Kidney (tissue), 14 donors: ENCODE results near the gene ZWILCH. TPM values are rescaled to one million over a fixed set of nuclear protein-coding genes. Genes with fewer than 3 reads are reported as not detected.

Experiments used
- DNase-seq, 5 donors: peaks; one replicate each; pipeline ENCODE4 v3.0.0-alpha.2; 2013 to 2020
- FAIRE-seq: peaks from 2 replicates; lab custom pipeline; 2012; peaks lifted over from hg19 to GRCh38; lab: Jason Lieb, UNC
- H3K27ac ChIP-seq, 2 donors: one replicate each; pipeline ENCODE4 v1.7.0; 2013; ENCODE audit warnings: low read depth in 2 of 2, low read length in 2 of 2, inconsistent platforms in 1 of 2
- H3K27me3 ChIP-seq: one replicate; pipeline ENCODE4 v1.7.1; 2013; ENCODE audit warnings: low read length, inconsistent platforms; ENCODE audit not compliant: control insufficient read depth, insufficient read depth
- H3K36me3 ChIP-seq, 3 donors: one replicate each; pipeline versions ENCODE4 v1.7.0 to v1.7.1; 2013; ENCODE audit warnings: low read length in 3 of 3, control low read depth in 1 of 3, inconsistent platforms in 1 of 3; ENCODE audit not compliant: insufficient read depth in 3 of 3, control insufficient read depth in 2 of 3
- H3K4me1 ChIP-seq, 3 donors: one replicate each; pipeline versions ENCODE4 v1.7.0 to v1.7.1; 2013; ENCODE audit warnings: low read length in 3 of 3, inconsistent platforms in 1 of 3, low read depth in 1 of 3; ENCODE audit not compliant: control insufficient read depth in 2 of 3, insufficient read depth in 2 of 3
- H3K4me3 ChIP-seq, 3 donors: one replicate each; pipeline versions ENCODE4 v1.7.0 to v1.8.1; 2013; ENCODE audit warnings: low read length in 3 of 3, control low read depth in 1 of 3, inconsistent platforms in 1 of 3
- H3K9ac ChIP-seq, 3 donors: one replicate each; pipeline versions ENCODE4 v1.7.0 to v1.7.1; 2013; ENCODE audit warnings: low read length in 3 of 3, control low read depth in 1 of 3, inconsistent platforms in 1 of 3
- H3K9me3 ChIP-seq, 3 donors: one replicate each; pipeline versions ENCODE4 v1.7.0 to v1.7.1; 2013; ENCODE audit warnings: low read length in 3 of 3, control low read depth in 1 of 3, inconsistent platforms in 1 of 3; ENCODE audit not compliant: control insufficient read depth in 2 of 3, insufficient read depth in 1 of 3
- intact Hi-C: fragments of 100-400 bp; cut with DNase I; formaldehyde crosslinking; loops from one replicate; pipeline ENCODE4 v1.11.1; 2022
- polyA plus RNA-seq: library from polyadenylated mRNA; stranded (reverse); fragments of 350-450 nt; fragmentation: Illumina TruSeq; extraction: RNeasy Lipid Tissue Mini Kit (QIAGEN cat#74804); gene quantifications from one replicate; pipeline ENCODE4 v1.2.3, GENCODE V29; 2014; ENCODE audit warnings: low read depth, low replicate concordance; ENCODE audit not compliant: insufficient read depth
- total RNA-seq: library from RNA; stranded (reverse); fragmentation: NEBNext Ultra II Directional; extraction: Animal tissue kit (Norgen Biotek cat#: 25700); gene quantifications from one replicate; pipeline ENCODE4 v1.2.1, GENCODE V29; 2021
- TF ChIP-seq, protein P1 (sequence below): IDR thresholded peaks from 3 replicates; pipeline ENCODE4 v1.5.1; 2012; ENCODE audit warnings: mild to moderate bottlenecking, moderate library complexity, borderline replicate concordance; ENCODE audit not compliant: insufficient read depth; ENCODE audit errors: extremely low read depth
- donor health status: control.
- donor health status: control.
- donor health status: control.
- donor health status: control.
- donor health status: control.
- donor health status: DM: yes; HTN: yes; CAD: no.
- donor health status: Normal renal cell carcinoma (clear cell type).

Gene ZWILCH
- total and polyA plus RNA-seq, 2 donors from 2014 or later, result 3.0 to 9.0 TPM

GRCh38 chr15:66560856-66561525, 55.9 kb downstream of the ZWILCH start:
- H3K4me1 ChIP-seq, result no peaks in the 10 kb centered on the region
- TF ChIP-seq, protein P1, sequence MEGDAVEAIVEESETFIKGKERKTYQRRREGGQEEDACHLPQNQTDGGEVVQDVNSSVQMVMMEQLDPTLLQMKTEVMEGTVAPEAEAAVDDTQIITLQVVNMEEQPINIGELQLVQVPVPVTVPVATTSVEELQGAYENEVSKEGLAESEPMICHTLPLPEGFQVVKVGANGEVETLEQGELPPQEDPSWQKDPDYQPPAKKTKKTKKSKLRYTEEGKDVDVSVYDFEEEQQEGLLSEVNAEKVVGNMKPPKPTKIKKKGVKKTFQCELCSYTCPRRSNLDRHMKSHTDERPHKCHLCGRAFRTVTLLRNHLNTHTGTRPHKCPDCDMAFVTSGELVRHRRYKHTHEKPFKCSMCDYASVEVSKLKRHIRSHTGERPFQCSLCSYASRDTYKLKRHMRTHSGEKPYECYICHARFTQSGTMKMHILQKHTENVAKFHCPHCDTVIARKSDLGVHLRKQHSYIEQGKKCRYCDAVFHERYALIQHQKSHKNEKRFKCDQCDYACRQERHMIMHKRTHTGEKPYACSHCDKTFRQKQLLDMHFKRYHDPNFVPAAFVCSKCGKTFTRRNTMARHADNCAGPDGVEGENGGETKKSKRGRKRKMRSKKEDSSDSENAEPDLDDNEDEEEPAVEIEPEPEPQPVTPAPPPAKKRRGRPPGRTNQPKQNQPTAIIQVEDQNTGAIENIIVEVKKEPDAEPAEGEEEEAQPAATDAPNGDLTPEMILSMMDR, result no peak
- H3K4me3 ChIP-seq, result no peak overlapping the region
- intact Hi-C loops, result no loop called here
- FAIRE-seq (no peak), DNase-seq (no peak)
- H3K36me3 ChIP-seq, result no peaks in the 10 kb centered on the region
- no peak overlapping the region for H3K27ac ChIP-seq
- H3K27me3 ChIP-seq, result no peaks in the 10 kb centered on the region
- no peak overlapping the region for H3K9ac ChIP-seq
- no peaks in the 10 kb centered on the region for H3K9me3 ChIP-seq

GRCh38 chr15:66563126-66563525, 58.0 kb downstream of the ZWILCH start:
- Histone ChIP-seq H3K27me3 (no peaks in the 10 kb centered on the region), H3K27ac (no peak overlapping the region), H3K36me3 (no peaks in the 10 kb centered on the region), H3K9ac (no peak overlapping the region), H3K4me3 (no peak overlapping the region), H3K4me1 (no peaks in the 10 kb centered on the region), H3K9me3 (no peaks in the 10 kb centered on the region)
- FAIRE-seq (no peak), DNase-seq (no peak)
- TF ChIP-seq, protein P1, result no peak
- intact Hi-C loops, result no loop called here

- no peaks in the 10 kb centered on the region for H3K36me3 ChIP-seq
- H3K4me3 ChIP-seq, result no peak overlapping the region
- H3K27me3 ChIP-seq, result no peaks in the 10 kb centered on the region
- DNase-seq (no peak), FAIRE-seq (no peak)
- TF ChIP-seq, protein P1, result no peak
- H3K9me3 ChIP-seq, result no peaks in the 10 kb centered on the region
- H3K4me1 ChIP-seq, result no peaks in the 10 kb centered on the region
- H3K9ac ChIP-seq, result no peak overlapping the region
- intact Hi-C loops, result no loop called here
- no peak overlapping the region for H3K27ac ChIP-seq
Measured at GRCh38 chr15:66563566-66564110, 58.5 kb downstream of the ZWILCH start.
